ENCODE results near the gene C4B.
"Not testable (repeated sequence)": the region's sequence is repeated elsewhere in the genome, so short reads cannot be mapped to it uniquely, and the experiment has no call there.

C4B gene

DNA sequence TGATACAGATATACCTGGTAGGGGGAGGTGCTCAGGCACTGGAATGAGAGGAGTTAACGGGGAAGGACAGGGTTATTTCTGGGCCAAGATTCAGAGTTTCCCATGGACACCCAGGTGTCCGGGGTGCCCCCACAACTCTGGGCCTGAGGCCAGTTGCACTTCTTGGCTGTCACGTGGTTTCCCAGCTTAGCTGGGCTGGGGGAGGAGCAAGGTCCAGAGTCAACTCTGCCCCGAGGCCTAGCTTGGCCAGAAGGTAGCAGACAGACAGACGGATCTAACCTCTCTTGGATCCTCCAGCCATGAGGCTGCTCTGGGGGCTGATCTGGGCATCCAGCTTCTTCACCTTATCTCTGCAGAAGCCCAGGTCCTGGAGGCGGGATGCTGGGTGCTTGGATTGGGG is at the start of gene C4B:
TSS of gene C4B (plus strand) at position 249 of the 400 bp plus-strand sequence. CDS start at position 300, 51 bp downstream.
- not testable (repeated sequence) for DNase-seq

DNA sequence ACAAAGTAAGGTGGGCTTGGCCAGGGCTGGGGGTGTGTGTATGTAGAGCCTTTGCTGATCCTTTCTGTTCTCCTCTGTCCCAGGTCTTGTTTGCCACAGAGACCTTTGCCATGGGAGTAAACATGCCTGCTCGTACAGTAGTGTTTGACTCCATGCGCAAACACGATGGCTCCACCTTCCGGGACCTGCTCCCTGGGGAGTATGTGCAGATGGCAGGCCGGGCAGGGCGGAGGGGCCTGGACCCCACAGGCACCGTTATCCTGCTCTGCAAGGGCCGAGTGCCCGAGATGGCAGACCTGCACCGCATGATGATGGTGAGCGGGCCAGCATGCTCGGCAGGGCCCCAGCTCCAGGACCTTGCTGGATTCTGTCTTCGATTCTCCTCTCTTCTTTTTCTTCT is 48.9 kb upstream of the C4B start:
- no peak for DNase-seq

DNA sequence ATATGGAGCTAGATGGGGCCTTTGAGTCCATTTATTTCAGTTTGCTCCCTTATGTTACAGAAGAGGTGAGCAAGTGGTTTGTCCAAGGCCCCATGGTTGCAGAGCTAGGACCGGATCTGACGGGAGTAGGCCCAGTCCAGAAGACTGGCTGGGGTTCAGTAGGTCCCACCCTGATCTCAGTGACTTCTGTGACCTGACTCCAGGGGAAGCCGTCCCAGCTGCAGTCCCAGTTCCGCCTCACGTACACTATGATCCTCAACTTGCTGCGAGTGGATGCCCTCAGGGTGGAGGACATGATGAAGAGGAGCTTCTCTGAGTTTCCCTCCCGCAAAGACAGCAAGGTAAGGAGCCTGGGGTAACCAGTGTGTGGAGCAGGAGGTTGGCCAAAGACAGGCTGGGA is 48.1 kb upstream of the C4B start:
- no peak for DNase-seq

DNA sequence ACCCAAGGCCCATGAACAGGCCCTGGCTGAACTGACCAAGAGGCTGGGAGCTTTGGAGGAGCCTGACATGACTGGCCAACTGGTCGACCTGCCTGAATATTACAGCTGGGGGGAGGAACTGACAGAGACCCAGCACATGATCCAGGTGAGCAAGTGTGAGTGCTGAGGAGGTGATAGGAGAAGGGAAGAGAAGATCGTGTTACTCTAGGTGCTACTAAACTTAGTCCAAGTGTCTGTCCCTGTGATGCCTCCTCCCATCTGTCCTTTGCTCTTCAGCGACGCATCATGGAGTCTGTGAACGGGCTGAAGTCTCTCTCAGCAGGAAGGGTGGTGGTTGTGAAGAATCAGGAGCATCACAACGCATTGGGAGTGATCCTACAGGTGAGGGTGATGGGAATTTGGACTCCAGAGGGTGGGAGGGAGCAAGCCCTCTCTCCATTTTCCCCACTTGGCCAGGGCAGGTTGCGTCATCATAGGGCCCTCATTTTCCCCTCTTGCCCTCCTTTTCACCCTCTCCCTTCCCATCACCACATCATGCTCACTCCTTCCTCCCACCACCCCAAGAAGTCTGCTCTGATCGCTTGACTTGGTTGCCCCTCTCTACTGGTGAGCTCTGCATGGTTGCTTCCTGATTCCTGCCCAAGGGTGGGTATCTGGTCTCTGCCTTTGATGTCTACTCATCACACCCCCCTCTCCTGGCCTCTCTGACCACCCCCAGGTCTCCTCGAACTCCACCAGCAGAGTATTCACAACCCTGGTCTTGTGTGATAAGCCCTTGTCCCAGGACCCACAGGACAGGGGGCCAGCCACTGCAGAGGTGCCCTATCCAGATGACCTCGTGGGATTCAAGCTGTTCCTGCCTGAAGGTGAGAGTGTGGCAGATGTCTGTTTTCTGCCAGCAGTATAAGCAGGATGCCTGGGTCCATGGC is 47.3 kb upstream of the C4B start:
- DNase-seq: no peak

DNA sequence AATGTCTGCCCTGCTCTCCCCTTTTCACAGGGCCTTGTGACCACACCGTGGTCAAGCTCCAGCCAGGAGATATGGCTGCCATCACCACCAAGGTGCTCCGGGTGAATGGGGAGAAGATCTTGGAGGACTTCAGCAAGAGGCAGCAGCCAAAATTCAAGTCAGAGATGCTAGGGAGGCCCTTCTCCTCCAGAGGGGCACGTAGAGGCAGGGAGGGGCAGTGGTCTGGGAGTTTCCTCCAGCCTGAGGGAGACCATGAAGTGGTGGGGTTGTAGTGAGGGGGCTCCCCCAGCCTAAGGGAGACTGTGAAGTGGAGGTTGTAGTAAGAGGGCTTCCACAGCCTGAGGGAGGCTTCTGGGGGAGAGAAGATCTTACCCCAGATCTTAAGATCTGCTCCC is 46.7 kb upstream of the C4B start:
- DNase-seq: peak; percentile 10

DNA sequence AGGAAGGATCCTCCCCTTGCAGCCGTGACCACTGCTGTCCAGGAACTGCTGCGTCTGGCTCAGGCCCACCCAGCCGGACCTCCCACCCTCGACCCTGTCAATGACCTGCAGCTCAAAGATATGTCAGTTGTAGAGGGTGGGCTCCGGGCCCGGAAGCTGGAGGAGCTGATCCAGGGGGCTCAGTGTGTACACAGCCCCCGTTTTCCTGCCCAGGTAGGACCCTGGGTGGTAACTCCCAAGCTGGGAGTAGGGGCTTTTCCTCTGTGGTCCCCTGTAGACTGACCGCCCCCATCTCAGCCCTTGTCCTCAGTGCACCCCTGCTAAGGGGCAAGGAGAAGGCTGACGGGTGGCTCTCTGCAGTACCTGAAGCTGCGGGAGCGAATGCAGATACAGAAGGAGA is 46.3 kb upstream of the C4B start:
- no peak for DNase-seq

DNA sequence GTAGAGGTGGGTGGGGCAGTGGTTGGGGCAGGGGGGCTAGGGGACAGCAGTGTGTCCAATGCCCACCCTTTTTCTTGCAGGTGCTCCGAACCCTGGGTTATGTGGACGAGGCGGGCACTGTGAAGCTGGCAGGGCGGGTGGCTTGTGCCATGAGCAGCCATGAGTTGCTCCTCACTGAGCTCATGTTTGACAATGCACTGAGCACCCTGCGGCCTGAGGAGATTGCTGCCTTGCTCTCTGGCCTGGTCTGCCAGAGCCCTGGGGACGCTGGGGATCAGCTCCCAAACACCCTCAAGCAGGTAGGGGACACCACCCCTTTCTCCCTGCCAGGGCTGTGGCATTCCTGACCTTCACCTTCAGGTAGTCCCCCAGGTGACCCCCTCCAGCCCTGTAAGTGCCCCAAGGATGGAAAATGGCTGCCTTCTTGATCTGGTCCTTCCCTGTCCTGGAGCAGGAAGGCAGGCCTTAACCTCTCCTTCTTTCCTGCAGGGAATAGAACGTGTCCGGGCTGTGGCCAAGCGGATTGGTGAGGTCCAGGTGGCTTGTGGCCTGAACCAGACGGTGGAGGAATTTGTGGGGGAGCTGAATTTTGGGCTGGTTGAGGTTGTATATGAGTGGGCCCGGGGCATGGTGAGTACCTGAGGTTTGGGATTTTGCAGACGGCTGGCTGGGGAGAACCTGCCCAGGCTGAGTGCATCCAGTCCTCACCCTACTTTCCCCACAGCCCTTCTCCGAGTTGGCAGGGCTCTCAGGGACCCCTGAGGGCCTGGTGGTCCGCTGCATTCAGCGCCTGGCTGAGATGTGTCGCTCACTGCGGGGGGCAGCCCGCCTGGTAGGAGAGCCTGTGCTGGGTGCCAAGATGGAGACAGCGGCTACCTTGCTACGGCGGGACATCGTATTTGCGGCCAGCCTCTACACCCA is 45.5 kb upstream of the C4B start:
- DNase-seq: no peak

DNA sequence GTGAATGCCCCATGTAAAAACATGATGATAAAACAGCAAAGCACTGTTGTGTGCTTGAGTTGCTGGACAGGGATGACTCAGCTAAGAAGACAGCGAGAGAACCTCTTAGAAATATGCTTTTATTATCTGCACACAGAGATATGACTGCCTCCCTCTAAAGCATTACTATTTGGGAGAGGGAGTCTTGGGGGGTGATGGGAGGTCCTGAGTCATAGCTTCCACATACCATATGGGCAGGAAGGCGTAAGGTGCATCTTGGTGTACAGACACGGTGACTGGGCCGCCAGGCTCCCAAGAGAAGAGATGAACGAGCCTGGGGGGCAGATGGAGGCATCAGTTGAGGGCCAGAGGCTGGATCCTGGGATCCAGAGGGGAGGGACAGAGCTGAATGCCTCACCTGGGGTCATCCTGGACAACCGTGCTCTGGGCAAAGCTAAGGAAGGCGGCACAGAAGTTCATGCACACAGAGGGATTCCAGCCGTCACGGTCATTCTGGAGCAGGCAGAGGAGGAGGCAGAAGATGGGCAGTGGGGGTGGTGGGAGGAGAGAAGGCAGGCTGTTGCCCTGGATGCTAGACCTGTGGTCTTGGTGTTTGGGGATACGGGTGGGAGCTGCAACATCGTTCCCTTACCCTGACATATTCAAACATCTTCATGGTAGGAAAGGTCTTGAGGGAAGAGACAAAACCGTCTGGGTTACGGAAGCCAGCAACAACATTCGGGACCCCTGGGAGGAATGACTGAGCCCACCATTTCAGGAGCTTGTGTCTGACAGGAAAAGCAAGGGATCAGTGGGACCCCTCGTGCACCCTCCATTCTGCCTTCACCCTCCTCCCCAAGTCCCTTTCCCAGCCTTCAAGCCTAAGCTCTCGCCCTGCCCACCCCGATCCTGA is 44.6 kb upstream of the C4B start:
- DNase-seq: no peak

DNA sequence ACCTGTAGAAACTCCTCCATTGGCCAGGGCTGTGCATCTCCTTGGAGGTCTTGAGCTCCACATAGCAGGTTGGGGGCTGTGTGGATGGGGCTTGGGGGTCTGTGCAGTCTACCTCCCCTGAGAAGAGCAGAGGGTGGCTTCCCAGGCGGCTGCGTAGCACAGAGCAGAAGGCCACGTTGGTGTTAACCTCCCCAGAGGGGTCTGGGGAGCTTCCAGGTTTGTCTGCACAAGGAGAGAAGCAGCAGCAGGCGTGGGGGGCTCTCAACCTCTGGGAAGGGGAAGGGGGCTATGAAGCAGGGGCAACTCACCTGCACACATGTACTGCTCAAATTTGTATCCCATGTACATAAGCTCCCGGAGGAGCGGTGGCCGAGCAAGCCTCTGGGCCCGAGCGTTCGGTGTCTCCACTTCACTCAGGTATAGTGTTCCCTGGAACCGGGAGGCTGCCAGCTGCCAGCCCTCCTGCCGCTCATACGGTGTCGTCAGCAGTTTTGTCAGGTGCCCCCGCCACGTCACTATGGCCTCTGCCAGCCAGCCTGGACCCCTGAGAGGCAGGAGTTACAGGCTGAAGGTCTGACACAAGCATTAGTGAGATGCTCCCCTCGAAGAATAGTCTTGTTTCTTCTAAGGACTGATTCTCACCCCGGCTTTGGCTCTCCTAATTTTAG is 43.9 kb upstream of the C4B start:
- DNase-seq: no peak

DNA sequence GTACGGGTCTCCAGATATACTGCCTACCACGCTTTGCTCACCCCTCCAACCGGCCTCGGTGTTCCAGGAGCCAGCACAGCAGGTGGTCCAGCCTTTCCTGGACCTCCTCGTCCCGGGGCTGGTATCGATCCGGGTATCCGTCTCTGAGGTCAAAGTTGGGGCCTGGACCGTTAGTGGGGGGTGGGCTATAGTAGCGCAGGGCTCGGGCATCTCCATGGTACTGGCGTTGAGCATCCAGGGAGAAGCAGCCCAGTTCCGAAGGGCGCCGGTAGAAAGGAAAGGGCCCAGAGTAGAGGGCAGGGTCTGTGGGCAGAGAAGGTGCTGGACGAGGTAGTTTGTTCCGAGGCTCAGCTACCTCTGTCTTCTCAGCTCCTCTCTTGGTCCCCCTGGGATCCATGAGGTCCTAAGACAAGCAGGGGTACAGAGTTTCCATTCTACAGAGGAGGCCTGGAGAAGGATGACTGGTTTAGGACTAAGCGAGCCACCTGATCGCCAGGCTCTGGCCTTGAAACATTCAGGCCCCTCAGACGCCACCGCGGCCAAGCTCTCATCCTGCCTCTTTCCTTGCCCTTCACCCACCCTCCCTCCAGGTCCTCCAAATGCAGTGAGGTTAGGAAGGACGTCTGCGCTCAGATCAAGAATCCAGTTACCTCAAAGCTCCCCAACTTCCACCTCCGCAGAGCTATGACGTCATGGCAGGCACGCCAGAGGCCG is 43.2 kb upstream of the C4B start:
- DNase-seq: no peak

DNA sequence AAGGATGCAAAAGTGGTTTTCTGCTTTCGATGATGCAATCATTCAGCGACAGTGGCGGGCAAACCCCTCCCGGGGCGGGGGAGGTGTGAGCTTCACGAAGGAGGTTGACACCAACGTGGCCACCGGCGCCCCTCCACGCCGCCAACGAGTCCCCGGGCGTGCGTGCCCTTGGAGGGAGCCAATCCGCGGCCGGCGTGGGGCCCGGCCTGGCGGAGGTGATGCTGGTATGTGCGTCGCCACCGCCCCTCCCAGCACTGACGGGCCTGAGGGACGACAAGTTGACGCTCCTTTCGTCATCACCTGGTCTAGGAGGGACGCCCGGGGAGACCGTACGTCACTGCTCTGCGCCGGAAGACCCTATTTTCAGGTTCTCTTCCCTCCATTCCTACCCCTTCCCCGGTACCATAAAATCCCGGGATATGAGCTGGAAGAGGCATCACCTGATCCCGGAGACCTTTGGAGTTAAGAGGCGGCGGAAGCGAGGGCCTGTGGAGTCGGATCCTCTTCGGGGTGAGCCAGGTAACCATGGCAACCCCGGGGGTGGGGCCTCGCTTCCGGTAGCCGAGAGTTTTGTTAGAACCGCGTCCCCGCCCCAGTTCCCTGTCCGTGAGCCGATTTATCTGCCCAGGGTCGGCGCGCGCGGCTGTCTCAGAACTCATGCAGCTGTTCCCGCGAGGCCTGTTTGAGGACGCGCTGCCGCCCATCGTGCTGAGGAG is 42.4 kb upstream of the C4B start, which contains the start of gene DXO:
TSS of gene DXO (minus strand) at position 146 of the 716 bp plus-strand sequence. CDS start 463 bp downstream, outside the sequence.
- DNase-seq: peak; percentile 97

DNA sequence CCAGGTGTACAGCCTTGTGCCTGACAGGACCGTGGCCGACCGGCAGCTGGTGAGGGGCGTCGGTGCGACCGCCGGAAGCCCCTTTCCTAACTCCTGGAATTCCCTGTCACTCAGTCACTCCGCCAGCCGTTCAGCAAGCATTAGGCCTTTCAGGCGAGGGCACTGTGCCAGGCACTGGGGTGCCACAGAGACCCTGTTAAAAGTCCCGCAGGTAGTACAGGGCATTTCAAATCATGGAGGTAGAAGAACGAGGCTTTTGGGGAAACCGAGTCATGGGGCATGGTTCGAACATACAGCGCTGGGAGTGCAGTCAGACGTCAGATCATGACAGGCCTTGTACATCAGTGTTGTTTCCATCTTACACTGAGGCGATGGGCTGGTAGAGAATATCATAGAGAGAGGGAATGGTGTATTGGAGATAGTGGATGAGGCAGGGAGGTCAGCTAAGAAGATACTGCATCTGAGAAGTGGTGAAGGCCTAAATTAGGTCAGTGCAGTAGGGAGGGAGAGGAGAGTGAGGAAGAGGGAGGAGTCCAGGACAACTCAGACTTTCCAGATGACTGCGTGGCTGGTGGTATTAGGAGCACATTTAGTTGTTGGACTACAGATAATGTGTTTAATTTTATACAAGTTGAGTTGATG is 41.8 kb upstream of the C4B start:
- DNase-seq: no peak

DNA sequence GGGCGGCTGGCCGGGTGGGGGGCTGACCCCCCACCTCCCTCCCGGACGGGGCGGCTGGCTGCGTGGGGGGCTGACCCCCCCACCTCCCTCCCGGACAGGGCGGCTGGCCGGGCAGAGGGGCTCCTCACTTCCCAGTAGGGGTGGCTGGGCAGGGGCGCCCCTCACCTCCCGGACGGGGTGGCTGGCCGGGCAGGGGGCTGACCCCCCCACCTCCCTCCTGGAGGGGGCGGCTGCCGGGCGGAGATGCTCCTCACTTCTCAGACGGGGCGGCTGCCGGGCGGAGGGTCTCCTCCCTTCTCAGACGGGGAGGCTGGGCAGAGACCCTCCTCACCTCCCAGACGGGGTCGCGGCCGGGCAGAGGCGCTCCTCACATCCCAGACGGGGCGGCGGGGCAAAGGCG is 38.5 kb upstream of the C4B start:
- DNase-seq: peak; percentile 12

DNA sequence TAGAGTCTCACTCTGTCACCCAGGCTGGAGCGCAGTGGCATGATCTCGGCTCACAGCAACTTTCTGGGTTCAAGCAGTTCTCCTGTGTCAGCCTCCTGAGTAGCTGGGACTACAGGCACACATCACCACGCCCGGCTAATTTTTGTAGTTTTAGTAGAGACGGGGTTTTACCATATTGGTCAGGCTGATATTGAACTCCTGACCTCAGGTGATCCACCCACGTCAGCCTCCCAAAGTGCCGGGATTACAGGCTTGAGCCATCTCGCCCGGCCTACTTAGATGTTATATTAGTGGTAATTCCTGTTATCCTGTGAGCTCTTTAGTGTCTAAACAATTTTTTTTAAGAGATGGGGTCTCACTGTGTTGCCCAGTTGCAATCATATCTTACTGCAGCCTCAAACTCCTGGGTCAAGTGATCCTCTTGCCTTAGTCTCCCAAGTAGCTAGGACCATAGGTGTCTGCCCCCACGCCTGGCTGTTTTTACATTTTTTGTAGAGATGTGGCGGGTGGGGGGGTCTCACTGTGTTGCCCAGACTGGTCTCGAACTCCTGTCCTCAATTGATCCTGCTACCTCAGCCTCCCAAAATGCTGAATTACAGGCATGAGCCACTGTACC is 36.7 kb upstream of the C4B start:
- DNase-seq: no peak

DNA sequence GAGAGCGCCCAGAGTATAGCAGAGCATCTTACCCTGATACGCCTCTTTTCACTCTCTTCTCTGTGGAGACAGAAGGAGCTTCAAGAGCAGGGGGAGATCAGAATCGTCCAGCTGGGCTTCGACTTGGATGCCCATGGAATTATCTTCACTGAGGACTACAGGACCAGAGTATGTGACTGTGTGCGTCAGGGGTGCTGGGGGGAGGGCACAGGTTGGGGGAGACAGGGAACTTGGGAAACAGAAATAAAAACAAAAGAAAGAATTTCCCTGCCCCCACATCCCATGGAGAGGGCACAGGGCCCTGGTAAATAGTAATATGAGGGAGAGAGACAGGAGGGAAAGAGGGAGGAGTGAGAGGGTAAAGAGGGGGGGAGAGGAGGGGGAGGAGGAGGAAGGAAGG is 35.8 kb upstream of the C4B start:
- no peak for DNase-seq

DNA sequence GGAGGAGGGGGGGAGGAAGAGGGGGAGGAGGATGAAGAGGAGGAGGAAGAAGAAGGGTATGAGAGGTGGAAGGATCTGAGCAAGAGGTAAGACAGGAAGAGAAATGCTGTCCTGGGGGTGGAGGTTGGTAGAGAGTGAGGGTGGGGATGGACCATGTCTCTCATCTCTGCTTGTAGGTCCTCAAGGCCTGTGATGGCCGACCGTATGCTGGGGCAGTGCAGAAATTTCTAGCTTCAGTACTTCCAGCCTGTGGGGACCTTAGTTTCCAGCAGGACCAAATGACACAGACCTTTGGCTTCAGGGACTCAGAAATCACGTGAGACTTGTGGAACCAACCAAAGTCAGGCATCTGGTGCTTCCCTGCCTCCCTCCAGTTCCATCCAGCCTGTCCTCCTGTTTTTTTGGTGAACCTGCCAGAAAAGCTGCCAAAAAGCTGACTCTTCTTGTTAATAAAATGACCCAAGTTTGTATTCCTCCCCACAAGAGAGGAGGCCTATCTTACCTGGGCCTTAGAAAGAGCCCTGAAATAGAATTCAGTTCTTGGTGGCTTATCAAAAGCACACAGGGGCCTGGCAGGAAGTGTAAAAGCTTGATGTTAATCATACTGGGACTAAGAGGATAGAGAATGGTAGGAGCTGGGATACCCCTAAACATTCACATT is 35.2 kb upstream of the C4B start:
- DNase-seq: no peak

DNA sequence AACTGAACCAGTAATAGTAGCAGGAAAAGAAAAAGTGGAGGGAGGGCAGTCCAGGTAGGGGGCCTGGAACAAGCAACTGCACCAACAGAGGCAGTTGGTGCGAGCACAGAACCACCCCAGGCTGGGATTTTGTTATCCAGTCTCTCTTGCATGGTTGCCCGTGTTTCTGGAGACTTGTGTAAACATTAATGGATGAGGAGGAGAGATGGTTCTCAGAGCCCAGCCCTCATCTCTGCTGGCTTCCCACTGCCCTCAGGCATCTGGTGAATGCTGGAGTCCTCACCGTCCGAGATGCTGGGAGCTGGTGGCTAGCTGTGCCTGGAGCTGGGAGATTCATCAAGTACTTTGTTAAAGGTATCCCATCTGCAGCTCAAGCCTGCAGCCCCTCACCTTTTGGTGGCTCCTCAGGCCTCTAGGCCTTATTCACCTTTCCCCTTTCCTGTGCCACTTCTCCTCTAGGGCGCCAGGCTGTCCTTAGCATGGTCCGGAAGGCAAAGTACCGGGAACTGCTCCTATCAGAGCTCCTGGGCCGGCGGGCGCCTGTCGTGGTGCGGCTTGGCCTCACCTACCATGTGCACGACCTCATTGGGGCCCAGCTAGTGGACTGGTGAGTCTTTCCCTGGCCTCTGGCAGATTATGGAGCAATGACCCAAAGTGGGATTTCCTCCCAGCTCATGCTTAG is 34.3 kb upstream of the C4B start:
- not testable (repeated sequence) for DNase-seq

DNA sequence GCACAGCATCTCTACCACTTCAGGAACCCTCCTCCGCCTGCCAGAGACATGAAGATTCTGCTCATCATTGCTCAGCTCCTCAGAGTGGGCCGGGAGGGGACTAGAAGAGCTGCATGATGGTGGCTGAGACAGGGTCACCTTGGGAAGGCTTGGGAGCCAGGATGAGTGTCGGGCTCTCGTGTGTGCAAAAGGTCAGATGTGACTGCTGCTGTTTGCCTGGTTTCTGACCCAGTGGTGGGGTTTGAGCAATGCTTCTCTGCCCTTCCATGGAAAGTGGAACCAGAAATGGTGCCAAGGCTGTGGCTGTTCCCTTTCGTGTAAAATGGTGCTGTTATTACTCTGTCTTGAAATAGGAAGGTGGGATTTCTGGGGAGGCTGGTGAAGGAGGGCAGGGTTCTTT is 33.6 kb upstream of the C4B start:
- DNase-seq: not testable (repeated sequence)
